ENCODE measurements around the gene CAPN3. TPM values are rescaled to one million over a fixed set of nuclear protein-coding genes. Genes with fewer than 3 reads are reported as not detected.

The CAPN3 gene
- polyA plus RNA-seq, 1 donor (not counting 4 experiments of a cell fraction or from before 2014, with no cell fraction given), result 15.8 TPM

DNA sequence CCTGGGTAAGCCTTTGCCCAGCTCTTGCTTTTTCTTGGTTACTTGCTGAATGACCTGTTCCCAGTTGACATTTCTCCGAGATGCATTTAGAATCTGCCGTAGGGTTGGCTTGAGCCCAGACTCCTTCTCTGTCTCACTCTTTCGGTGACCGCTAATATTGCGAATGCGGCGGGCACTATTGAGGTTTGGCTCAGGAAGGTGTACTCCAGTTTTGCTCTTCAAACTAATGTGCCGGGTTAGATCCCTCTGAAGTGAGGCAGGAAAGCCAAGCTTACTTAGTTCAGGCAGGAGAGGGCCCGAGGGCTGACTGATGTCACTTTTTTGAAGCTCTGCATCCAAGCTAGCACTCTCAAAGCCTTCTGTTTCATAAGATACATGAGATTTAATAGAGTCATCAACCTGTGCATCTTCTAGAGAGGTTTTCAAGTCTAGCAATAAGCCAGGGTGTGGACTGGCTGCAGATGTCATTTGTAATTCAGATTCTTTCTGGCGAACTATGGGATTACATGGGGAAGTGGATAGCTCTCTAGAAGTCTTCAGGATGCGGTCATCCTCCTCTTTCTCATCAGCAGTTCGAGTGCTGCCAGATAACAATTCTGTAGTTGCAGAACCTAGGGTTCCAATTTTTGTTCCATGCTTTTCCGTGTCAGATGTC lies 90.6 kb downstream of the CAPN3 start:
- no peak overlapping the region for H3K4me3 ChIP-seq (ENCODE audit: control insufficient read depth in 2 of 3, extremely low read depth in 1 of 3, insufficient read depth in 2 of 3, low read depth in 1 of 3, low read length in 3 of 3)
- H3K9me3 ChIP-seq (ENCODE audit: control insufficient read depth, low read depth, low read length), result no peaks in the 10 kb centered on the region
- no peaks in the 10 kb centered on the region for H3K9me1 ChIP-seq (ENCODE audit: control insufficient read depth, extremely low read depth, insufficient read depth, low read length)
- H2AFZ ChIP-seq (ENCODE audit: control insufficient read depth, low read length), result no peak overlapping the region
- no peaks in the 10 kb centered on the region for H3K79me2 ChIP-seq (ENCODE audit: control insufficient read depth, insufficient read depth, low read length)
- peaks cover 3 to 22% of the 10 kb centered on the region in 2 experiments for H3K36me3 ChIP-seq (ENCODE audit: control insufficient read depth in 2 of 2, extremely low read depth in 1 of 2, insufficient read depth in 2 of 2, low read length in 2 of 2)
- H3K4me2 ChIP-seq (ENCODE audit: control insufficient read depth, extremely low read depth, insufficient read depth, low read depth, low read length), result no peak overlapping the region
- FAIRE-seq (no peak), DNase-seq (ENCODE audit: low read depth, low spot score) (no peak)
- H3K27ac ChIP-seq (ENCODE audit: control insufficient read depth, insufficient read depth, low read length), result no peak overlapping the region
- no peak overlapping the region for H3K9ac ChIP-seq (ENCODE audit: control insufficient read depth, extremely low read depth, insufficient read depth, low read length)
- dilution Hi-C loops (cut with MboI; ENCODE audit: extremely low pct_ligation_motif_present, low sequenced_read_pairs), result no loop called here
- peaks cover 9% of the 10 kb centered on the region for H3K4me1 ChIP-seq (ENCODE audit: control insufficient read depth, extremely low read depth, insufficient read depth, low read length)
- no peaks in the 10 kb centered on the region for H3K27me3 ChIP-seq (ENCODE audit: control insufficient read depth, extremely low read depth, insufficient read depth, low read length)
- no peaks in the 10 kb centered on the region for H4K20me1 ChIP-seq (ENCODE audit: control insufficient read depth, extremely low read depth, insufficient read depth, low read length)
- TF ChIP-seq, protein P1, sequence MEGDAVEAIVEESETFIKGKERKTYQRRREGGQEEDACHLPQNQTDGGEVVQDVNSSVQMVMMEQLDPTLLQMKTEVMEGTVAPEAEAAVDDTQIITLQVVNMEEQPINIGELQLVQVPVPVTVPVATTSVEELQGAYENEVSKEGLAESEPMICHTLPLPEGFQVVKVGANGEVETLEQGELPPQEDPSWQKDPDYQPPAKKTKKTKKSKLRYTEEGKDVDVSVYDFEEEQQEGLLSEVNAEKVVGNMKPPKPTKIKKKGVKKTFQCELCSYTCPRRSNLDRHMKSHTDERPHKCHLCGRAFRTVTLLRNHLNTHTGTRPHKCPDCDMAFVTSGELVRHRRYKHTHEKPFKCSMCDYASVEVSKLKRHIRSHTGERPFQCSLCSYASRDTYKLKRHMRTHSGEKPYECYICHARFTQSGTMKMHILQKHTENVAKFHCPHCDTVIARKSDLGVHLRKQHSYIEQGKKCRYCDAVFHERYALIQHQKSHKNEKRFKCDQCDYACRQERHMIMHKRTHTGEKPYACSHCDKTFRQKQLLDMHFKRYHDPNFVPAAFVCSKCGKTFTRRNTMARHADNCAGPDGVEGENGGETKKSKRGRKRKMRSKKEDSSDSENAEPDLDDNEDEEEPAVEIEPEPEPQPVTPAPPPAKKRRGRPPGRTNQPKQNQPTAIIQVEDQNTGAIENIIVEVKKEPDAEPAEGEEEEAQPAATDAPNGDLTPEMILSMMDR (optimal IDR thresholded peaks at IDR 0.05 in 1 of 3, IDR thresholded peaks at IDR 0.05 in 1 of 3, conservative IDR thresholded peaks at IDR 0.05 in 1 of 3; ENCODE audit: extremely low read depth in 1 of 3, insufficient read depth in 2 of 3, low read length in 3 of 3), result no peak

DNA sequence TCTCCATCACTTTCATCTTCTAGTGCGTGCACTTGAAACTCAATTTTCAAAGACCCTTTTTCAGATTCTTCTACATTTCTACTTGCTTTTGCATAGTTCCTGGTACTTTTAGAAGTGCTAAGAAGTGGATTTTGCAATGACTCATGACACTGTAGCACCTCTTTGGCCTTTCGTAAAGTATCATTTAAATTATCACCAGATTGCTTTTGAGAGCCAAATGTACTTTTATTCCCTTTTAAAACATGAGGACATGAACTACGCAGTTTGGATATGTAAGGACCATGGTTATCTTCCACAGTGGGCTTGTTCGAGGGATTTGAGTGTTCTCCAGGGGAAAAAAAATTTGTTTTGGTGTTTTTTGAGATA lies 91.1 kb downstream of the CAPN3 start:
- no peak overlapping the region for H3K27ac ChIP-seq (ENCODE audit: control insufficient read depth, insufficient read depth, low read length)
- FAIRE-seq (no peak), DNase-seq (ENCODE audit: low read depth, low spot score) (no peak)
- dilution Hi-C loops (cut with MboI; ENCODE audit: extremely low pct_ligation_motif_present, low sequenced_read_pairs), result no loop called here
- no peaks in the 10 kb centered on the region for H3K9me1 ChIP-seq (ENCODE audit: control insufficient read depth, extremely low read depth, insufficient read depth, low read length)
- H3K4me2 ChIP-seq (ENCODE audit: control insufficient read depth, extremely low read depth, insufficient read depth, low read depth, low read length), result no peak overlapping the region
- no peak overlapping the region for H3K4me3 ChIP-seq (ENCODE audit: control insufficient read depth in 2 of 3, extremely low read depth in 1 of 3, insufficient read depth in 2 of 3, low read depth in 1 of 3, low read length in 3 of 3)
- no peak for TF ChIP-seq EZH2 (IDR thresholded peaks at IDR 0.05; ENCODE audit: low read length)
- TF ChIP-seq, protein P1 (optimal IDR thresholded peaks at IDR 0.05 in 1 of 3, IDR thresholded peaks at IDR 0.05 in 1 of 3, conservative IDR thresholded peaks at IDR 0.05 in 1 of 3; ENCODE audit: extremely low read depth in 1 of 3, insufficient read depth in 2 of 3, low read length in 3 of 3), result no peak
- H3K9me3 ChIP-seq (ENCODE audit: control insufficient read depth, low read depth, low read length), result no peaks in the 10 kb centered on the region
- no peaks in the 10 kb centered on the region for H4K20me1 ChIP-seq (ENCODE audit: control insufficient read depth, extremely low read depth, insufficient read depth, low read length)
- peaks cover 3 to 22% of the 10 kb centered on the region in 2 experiments for H3K36me3 ChIP-seq (ENCODE audit: control insufficient read depth in 2 of 2, extremely low read depth in 1 of 2, insufficient read depth in 2 of 2, low read length in 2 of 2)
- H3K27me3 ChIP-seq (ENCODE audit: control insufficient read depth, extremely low read depth, insufficient read depth, low read length), result no peaks in the 10 kb centered on the region
- peaks cover 4% of the 10 kb centered on the region for H3K4me1 ChIP-seq (ENCODE audit: control insufficient read depth, extremely low read depth, insufficient read depth, low read length)
- H2AFZ ChIP-seq (ENCODE audit: control insufficient read depth, low read length), result no peak overlapping the region
- no peaks in the 10 kb centered on the region for H3K79me2 ChIP-seq (ENCODE audit: control insufficient read depth, insufficient read depth, low read length)
- no peak overlapping the region for H3K9ac ChIP-seq (ENCODE audit: control insufficient read depth, extremely low read depth, insufficient read depth, low read length)
